Measurements from ENCODE around the gene ACSS2. TPM values are rescaled to one million over a fixed set of nuclear protein-coding genes. Genes with fewer than 3 reads are reported as not detected.

The ACSS2 gene, protein sequence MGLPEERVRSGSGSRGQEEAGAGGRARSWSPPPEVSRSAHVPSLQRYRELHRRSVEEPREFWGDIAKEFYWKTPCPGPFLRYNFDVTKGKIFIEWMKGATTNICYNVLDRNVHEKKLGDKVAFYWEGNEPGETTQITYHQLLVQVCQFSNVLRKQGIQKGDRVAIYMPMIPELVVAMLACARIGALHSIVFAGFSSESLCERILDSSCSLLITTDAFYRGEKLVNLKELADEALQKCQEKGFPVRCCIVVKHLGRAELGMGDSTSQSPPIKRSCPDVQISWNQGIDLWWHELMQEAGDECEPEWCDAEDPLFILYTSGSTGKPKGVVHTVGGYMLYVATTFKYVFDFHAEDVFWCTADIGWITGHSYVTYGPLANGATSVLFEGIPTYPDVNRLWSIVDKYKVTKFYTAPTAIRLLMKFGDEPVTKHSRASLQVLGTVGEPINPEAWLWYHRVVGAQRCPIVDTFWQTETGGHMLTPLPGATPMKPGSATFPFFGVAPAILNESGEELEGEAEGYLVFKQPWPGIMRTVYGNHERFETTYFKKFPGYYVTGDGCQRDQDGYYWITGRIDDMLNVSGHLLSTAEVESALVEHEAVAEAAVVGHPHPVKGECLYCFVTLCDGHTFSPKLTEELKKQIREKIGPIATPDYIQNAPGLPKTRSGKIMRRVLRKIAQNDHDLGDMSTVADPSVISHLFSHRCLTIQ
- total RNA-seq = 100 to 1,000 TPM; 343 to 383 TPM
- long read RNA-seq, transcript ACSS2-214 (18 exons, 2,851 nt) = minor isoform, 19 of 317 reads
- long read RNA-seq, transcript ACSS2-202 (18 exons, 3,065 nt) = major isoform, 151 of 317 reads
- long read RNA-seq, partial matches to known transcripts = 67 of 317 reads
- long read RNA-seq, other reads (novel, unspliced or antisense) = 75 of 317 reads

DNA sequence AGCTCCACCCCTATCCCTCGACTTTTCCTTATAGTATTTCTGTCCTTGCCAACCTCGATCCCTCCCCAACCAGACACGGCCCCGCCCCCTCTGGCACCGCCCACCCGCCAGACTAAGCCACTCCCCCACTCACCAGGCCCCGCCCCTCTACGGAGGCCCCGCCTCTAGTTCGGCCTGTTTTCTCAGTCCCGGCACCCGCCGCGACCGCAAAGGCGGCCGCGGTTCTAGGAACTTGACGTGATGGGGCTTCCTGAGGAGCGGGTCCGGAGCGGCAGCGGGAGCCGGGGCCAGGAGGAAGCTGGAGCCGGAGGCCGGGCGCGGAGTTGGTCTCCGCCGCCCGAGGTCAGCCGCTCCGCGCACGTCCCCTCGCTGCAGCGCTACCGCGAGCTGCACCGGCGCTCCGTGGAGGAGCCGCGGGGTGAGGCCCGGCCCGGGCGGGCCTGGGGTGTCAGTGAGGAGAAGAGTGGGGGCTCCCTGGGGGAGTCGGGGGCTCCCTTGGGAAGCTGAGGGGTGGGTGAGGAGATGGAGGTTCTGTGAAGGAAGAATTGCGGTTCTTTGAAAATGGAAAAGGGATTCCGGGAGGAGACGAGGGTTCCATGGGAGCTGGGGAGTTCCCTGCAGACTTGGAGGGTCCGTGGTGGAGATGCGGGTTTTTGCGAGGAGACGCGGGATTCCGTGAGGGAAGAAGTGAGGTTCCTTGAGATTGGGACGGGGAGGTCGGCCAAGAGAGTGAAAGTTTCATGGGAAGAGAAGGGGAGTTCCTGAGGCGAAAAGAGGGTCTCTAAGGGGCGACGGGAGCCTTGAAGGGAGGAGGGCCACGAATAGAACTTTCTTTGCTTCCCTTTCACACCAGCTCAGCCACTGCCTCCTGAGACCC is at the start of gene ACSS2:
Gene ACSS2 (plus strand): TSS at position 207 of the 877 bp plus-strand sequence. CDS start 34 bp downstream, at position 241.
- DNase-seq (peak; percentile 53 to 100), ATAC-seq (peak; percentile 68)
- intact Hi-C loops (cut with DNase I, micrococcal nuclease) = loop anchor here in 1 of 2 donors (2.0 kb wide), 1 partner anchor 72 kb away; no protein-coding TSS in a partner anchor

DNA sequence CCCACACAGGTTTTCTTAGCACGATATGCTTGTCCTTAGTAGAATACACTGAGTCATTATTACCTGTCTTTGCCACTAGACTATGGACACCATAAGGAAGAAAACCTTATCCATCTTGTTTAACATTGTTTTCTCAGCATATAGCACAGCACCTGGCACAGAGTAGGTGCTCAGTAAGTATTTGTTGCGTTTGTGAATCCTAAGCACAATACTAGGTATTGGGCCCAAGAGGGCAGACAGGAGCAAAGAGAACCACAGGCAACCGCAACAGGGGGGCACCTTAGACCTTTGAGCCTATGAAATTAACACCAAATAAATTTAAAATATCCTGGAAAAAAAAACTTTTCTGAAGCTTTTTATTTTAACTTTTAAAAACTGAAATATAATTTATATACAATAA is 47.2 kb upstream of the ACSS2 start:
- DNase-seq (no peak), ATAC-seq (no peak)
- intact Hi-C loops (cut with DNase I, micrococcal nuclease) = no loop called here

DNA sequence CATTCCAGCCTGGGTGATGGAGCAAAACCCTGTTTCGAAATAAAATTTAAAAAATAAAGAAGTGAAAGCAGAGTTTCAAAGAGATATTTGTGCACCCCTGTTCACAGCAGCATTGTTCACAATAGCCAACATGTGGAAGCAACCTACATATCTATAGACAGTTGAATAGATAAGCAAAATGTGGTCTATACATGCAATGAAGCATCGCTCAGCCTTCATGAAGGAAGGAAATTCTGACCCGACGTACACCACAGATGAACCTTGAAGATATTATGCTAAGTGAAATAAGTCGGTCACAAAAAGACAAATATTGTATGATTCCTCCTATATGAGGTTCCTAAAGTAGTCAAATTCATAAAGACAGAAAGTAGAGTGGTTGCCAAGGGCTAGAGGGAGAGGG is 44.5 kb upstream of the ACSS2 start:
- DNase-seq = no peak
- intact Hi-C loops (cut with DNase I, micrococcal nuclease) = no loop called here
- ATAC-seq = no peak

DNA sequence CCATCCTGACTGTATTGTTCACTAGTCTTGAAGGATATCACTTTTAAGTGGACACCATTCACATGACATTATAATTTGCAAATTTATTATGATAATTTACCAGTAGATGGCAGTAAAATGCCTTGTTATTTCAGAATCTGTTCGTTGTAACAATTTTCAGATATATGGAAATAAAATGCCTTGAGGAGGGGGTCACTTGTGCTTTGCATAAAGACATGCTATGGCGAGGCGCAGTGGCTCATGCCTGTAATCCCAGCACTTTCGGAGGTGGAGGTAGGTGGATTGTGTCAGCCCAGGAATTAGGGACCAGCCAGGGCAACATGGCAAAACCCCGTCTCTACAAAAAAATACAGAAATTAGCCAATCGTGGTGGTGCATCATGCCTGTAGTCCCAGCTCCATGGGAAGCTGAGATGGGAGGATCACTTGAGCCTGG is 41.9 kb upstream of the ACSS2 start:
- ATAC-seq (peak; percentile 60), DNase-seq (no peak)
- intact Hi-C loops (cut with DNase I, micrococcal nuclease) = no loop called here

DNA sequence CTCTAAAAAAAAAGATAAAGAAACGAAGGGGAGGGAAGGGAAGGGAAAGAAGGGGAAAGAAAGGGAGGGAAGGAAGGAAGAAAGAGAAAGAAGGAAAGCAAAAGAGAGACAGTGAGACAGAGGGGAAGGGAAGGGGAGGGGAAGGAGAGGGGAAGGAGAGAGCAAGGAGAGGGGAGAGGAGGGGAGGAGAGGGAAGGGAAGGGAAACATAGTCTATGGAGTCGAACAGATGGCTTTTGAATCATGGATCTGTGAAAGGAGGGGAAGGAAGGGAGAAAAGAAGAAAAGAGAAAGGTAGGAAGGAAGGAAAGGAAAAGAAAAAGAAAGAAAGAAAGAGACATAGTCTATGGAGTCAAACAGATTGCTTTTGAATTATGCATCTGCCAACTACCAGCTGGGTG is 34.3 kb upstream of the ACSS2 start:
- intact Hi-C loops (cut with DNase I, micrococcal nuclease) = no loop called here
- no peak for ATAC-seq

DNA sequence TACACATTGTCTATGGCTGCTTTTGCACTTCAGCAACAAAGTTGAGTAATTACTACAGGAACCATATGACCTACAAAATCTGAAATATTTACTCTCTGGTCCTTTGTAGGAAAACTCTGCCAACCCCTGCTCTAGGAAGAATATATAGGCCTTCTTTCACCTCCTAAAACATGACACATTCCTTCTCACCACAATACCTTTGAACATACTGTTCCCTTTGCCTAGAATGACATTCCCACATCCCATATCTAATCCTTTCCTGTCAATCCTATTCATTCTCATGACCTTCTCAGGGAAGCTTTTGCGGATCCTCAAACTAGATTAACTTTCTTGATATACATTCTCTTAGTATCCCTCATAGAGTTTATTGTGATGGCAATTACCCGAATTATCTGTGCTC is 33.0 kb upstream of the ACSS2 start:
- ATAC-seq (no peak), DNase-seq (no peak)
- intact Hi-C loops (cut with DNase I, micrococcal nuclease) = no loop called here

More for the DNA sequence above, 34.3 kb upstream of the ACSS2 start:
- no peak for DNase-seq

DNA sequence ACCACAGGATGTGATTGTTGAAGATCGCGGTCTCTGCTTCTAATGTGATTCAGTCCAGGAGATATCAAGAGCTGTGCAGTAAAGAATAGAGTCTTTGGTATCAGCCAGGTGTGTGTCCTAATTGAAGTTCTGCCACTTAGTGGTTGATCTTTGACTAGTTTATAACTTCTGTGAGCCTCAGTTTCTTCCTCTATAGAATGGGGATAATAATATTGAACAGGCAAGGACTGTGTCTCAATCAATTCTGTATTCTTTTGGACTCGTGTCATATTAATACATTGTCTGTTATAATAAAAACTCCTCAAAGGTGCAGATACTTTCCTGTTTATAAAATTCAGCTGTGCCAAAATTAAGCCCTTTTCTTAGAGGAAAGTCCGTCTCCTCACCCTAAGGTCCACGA is 27.8 kb upstream of the ACSS2 start:
- DNase-seq (no peak), ATAC-seq (no peak)
- intact Hi-C loops (cut with DNase I, micrococcal nuclease) = no loop called here

DNA sequence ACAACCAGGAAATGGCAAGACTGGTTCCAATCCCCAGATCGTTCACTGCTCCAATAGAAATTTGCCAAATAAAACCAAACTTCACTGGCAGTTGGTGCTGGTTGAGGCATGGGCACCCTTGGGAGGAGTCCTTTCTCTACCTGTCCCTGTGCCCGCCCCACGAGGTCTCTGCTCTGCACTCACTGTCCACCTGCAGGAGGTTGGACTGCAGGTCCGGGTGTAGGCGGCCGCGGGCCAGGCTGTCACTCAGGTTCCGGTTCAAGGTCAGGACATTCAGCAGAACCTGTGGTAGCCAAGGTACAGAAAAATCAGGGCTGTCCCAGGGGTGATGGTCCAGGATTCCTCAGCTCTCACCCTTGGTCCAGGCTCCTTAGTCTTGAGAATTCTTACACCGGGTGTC is 26.6 kb upstream of the ACSS2 start:
- DNase-seq = no peak
- intact Hi-C loops (cut with DNase I, micrococcal nuclease) = no loop called here

DNA sequence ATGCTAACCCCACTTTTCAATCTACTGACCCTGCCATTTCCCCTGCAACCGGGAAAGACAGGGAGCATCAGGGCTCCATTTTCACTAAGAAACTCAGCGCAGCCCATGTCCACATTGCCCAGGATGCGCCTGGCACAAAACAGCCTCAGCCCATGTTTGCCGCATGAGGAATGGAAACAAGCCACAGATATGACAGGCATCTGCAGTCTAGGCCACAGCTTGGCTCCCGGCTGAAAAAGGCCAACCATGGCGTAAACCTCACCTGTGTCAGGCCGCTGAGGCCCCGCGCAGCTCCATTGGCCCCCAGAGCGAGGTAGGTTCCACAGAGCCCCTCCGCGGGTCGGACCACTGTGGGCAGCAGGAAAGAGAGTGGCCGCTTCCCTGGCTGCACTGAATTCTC is 25.4 kb upstream of the ACSS2 start:
- ATAC-seq (no peak), DNase-seq (no peak)
- intact Hi-C loops (cut with DNase I, micrococcal nuclease) = no loop called here

More for the DNA sequence above, 26.6 kb upstream of the ACSS2 start:
- no peak for ATAC-seq

DNA sequence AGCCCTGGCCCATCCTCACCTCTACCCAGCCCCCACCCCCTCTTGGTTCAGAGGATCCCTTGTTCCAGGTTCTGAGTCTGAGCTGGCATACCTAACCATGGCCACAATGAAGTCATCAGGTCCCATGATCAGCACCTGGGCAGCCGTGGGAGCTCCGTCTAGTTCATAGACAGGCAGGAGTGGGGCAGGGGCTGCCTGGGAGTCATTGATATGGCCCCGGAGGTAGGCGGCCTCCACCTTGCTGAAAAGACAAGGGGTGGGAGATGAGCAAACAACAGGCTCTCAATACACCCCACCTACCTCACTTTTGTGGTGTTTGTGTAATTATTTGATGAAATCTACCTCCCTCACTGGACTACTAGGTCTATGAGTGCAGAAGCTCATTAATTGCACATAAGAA is 24.1 kb upstream of the ACSS2 start:
- ATAC-seq (no peak), DNase-seq (no peak)
- intact Hi-C loops (cut with DNase I, micrococcal nuclease) = no loop called here

DNA sequence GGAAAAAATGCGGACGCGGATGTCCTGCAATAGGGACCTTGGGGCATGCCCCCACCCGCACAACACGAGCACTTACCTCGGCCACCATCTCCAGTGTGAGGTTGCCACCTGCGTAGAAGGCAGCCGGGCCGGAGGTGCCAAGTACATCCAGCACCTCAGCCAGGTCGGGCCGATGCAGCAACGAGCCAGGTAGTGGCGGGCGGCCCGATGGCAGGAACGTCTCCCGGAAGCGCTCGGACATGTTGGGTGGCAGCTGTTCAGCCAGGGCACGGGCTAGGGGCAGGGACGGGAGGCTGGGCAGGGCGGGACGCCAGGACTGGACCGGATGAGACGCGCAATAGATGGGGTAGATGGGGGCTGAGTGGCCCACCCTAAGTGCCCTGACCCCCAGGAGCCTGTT is 17.0 kb upstream of the ACSS2 start:
- intact Hi-C loops (cut with DNase I, micrococcal nuclease) = no loop called here
- no peak for ATAC-seq
- no peak for DNase-seq

DNA sequence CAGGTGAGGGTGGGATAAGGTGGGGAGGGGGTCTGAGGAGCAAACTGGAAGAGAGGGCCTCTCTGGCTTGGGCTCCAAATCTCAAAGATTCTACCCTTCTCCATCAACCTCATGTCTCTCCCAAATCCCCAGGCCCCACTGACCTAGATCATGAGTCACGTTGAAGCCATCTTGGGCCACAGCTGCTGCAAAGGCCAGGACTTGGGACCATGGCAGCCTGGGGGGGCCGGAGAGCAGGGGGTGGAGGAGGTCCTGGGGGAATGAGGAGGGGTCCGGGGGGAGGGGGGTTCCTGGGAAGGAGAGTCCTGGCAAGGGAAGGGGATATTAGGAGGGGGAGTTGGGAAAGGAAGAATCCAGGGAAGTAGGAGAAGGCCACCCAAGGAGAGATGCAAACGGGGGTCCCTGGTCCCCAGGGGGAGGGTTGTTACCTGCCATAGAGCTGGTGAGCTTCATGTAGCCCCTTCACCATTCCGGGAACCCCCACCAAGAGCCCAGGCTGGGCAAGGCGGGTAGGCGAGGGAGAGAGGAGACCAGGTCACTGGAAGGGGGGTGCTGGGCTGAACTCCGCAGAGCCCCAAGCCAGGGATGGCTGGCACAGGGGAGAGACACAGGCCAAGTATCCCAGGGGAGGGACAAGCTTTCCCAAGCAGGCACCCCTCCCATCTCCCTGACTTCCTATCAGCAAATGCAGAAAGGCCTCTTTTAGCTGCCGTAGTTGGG is 16.4 kb upstream of the ACSS2 start:
- DNase-seq (no peak), ATAC-seq (no peak)
- intact Hi-C loops (cut with DNase I, micrococcal nuclease) = no loop called here

DNA sequence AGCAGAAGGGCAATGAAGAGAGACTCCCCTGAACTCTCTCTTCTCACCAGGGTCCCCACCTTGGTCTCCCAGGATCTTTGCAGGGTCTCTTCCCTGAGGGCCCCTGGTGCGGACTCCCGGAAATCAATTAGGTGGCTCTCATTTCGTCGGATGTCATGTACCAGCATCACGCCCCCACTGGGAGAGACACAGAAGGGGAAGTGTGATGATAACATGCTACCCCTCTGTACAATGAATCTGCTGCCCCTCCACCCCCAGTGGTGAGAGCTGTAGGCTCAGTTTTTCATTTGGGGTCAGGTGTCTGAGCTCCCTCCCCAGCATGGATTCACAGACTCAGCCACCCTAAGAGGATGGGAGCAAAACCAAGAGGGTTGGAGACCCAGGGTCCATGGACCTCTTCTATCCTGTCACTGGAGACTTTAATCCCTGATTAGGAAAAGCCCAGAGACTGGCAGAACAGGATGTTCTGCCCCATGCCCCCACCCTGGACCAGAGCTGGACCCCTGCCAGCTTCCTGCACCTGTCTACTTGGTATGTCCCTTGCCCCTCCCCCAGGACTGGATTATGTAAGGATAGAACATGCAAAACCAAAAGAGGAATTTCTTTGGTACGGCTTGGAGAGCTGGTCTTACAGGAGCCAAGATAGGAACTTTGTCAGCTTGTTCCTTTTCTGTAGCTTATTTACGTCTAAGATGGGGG is 14.9 kb upstream of the ACSS2 start:
- ATAC-seq = peak; percentile 95
- DNase-seq = peak; percentile 79 to 86
- intact Hi-C loops (cut with DNase I, micrococcal nuclease) = no loop called here

DNA sequence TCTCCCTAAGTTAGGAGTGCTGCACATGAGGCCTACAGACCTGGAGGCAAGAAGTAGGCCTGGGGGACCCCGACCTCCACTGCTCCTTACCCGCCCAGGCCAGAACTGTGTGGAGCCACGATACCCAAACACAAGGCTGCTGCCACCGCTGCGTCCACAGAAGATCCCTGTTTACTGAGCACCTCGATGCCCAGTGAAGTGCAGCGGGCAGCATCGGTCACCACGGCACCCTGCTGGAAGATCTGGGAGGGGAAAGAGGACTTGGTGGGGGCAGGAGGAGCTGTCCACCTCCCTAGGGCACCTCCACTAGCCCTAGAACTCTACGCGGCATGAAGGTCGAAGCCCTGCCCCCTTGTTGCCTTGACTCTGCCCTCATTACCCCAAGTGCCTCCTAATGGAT is 13.7 kb upstream of the ACSS2 start:
- no peak for DNase-seq
- ATAC-seq = no peak

DNA sequence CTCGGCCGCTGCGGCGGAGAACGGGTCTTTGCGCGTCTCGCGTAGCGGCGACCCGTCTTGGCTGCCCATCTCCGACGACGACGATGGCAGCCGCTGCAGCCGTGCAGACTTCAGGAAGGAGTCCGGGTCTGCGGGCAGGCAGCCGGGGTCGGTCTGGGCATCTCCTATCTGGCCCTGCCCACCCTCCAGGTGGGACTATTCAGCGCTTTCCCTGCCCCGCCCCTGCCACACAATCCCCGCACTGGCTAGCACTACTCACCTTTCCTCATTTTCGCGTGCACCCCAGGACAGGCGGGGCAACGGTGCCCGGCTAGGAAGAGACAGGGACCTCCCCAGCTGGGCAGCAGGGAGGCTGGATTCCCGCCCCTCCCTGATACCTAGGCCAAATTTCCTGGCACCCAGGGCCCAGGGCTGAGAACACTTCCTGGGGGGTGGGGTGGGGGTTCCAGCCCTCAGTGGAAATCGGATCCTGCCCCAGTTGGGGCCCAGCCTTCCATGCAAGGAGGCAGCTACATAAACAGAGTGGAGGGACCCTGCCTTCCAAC is 12.9 kb upstream of the ACSS2 start:
- intact Hi-C loops (cut with DNase I, micrococcal nuclease) = no loop called here
- DNase-seq = no peak
- no peak for ATAC-seq

More for the DNA sequence above, 13.7 kb upstream of the ACSS2 start:
- intact Hi-C loops (cut with DNase I, micrococcal nuclease) = no loop called here

DNA sequence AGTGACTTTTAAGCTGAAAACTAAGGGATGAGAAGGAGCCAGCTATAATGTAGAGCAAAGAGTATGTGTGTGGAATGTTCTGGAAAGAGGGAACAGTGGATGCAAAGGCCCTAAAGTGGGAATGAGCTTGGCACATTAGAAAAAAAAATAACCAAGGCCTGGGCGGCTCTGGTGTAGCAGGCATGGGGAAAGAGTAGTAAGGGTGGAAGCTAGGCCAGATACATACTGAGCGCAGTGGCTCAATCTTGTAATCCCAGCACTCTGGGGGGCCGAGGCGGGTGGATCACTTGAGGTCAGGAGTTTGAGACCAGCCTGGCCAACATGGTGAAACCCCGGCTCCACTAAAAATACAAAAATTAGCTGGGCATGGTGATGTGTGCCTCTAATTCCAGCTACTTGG is 12.2 kb upstream of the ACSS2 start:
- DNase-seq (no peak), ATAC-seq (no peak)
- intact Hi-C loops (cut with DNase I, micrococcal nuclease) = no loop called here

DNA sequence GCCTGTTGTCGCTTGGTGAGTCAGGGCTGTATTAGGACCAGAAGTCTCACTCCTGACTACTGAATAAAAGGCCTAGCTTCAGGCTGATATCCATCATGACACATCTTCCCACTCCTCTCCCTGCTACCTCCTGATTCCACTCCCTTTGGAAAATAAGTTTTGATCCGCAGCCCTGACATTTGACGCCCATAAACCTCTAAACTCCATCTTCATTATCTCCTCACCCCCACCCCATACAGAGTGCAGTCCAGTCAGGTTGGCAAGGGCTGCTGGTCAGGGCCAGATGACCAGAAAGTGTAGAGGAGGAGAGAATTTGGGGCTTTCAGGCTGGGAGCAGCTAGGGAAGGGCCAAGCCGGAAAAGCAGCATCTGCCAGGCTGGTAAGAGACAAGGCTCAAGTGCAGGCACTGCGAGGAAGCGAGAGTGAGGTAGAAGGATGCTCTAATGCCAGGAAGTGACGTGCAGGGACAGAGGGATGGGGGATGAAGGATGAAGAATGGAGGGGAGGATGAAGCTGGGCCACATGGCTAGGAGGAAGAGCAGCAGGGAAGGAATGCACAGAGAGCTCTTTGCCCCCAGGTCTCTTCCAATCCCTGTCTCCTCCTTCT is 5.0 kb upstream of the ACSS2 start:
- intact Hi-C loops (cut with DNase I, micrococcal nuclease) = no loop called here

More for the DNA sequence above, 5.0 kb upstream of the ACSS2 start:
- no peak for ATAC-seq
- no peak for DNase-seq
